ENCODE measurements around the gene POU6F2.

DNA sequence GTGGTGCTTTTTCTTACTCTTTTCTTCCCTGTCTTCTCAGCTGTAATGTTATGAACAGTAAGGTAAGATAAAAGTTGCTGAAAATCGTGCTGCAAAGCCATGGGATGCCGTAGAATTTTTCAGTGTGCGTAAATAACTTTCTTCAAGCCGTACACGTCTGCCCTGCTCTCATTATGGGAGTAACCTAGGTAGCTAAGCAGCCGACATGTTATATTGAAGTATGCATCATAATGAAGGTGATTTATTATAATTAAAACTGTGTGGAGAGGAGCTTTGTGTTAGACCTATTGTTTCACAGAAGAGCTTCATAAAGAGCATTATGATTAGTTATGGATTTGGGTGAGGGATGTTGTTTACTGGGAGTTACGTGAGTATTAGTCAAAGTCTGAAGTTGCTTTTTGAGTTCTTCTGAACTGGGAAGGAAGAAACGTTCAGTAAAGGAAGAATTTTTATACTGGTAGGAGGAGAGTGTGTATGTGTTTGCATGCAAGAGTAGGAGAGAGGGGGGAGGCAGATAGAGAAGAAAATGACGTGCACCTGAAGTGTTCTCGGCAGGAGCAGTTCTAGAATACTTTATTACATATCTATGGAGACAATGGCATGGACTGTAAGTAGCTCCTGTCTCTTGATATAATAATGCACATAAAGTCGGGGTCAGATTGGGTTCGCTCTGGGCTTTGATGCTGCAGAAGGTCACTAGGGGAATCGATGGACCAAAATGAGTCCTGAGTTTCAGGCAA is 56.3 kb downstream of the POU6F2 start:
- TF ChIP-seq, protein P1, sequence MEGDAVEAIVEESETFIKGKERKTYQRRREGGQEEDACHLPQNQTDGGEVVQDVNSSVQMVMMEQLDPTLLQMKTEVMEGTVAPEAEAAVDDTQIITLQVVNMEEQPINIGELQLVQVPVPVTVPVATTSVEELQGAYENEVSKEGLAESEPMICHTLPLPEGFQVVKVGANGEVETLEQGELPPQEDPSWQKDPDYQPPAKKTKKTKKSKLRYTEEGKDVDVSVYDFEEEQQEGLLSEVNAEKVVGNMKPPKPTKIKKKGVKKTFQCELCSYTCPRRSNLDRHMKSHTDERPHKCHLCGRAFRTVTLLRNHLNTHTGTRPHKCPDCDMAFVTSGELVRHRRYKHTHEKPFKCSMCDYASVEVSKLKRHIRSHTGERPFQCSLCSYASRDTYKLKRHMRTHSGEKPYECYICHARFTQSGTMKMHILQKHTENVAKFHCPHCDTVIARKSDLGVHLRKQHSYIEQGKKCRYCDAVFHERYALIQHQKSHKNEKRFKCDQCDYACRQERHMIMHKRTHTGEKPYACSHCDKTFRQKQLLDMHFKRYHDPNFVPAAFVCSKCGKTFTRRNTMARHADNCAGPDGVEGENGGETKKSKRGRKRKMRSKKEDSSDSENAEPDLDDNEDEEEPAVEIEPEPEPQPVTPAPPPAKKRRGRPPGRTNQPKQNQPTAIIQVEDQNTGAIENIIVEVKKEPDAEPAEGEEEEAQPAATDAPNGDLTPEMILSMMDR (IDR thresholded peaks at IDR 0.05), result no peak
- TF ChIP-seq, protein P2, sequence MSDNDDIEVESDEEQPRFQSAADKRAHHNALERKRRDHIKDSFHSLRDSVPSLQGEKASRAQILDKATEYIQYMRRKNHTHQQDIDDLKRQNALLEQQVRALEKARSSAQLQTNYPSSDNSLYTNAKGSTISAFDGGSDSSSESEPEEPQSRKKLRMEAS (CRISPR knock-in tag; IDR thresholded peaks at IDR 0.05), result no peak
